DOHH2 (cell line): ENCODE measurements around the gene DENND1B.
"Not testable (repeated sequence)": the region's sequence is repeated elsewhere in the genome, so short reads cannot be mapped to it uniquely, and the experiment has no call there.

Source experiments
- EZH2phosphoT487 ChIP-seq: fragments of 200-600 bp; sonication (generic); IDR thresholded peaks from 2 replicates; pipeline ENCODE4 v1.6.1; 2017; ENCODE audit warnings: borderline replicate concordance, mild to moderate bottlenecking, antibody characterized with exemption, low read length, moderate library complexity, mixed read lengths
- TF ChIP-seq, protein P1 (sequence below): fragments of 200-600 bp; sonication (generic); IDR thresholded peaks from one replicate; pipeline ENCODE4 v1.5.1; 2014; ENCODE audit warnings: antibody characterized with exemption, mild to moderate bottlenecking, low read depth, low read length; ENCODE audit not compliant: poor library complexity, severe bottlenecking

DNA sequence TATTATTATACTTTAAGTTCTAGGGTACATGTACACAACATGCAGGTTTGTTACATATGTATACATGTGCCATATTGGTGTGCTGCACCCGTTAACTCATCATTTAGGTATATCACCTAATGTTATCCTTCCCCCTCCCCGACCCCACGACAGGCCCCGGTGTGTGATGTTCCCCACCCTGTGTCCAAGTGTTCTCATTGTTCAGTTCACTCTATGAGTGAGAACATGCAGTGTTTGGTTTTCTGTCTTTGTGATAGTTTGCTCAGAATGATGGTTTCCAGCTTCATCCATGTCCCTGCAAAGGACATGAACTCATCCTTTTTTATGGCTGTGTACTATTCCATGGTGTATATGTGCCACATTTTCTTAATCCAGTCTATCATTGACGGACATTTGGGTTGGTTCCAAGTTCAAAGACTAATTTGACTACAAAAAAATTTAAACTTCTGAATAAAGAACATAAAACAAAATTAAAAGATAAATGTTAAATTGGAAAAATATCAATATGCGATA is 22.6 kb downstream of the DENND1B start:
- TF ChIP-seq, protein P1, sequence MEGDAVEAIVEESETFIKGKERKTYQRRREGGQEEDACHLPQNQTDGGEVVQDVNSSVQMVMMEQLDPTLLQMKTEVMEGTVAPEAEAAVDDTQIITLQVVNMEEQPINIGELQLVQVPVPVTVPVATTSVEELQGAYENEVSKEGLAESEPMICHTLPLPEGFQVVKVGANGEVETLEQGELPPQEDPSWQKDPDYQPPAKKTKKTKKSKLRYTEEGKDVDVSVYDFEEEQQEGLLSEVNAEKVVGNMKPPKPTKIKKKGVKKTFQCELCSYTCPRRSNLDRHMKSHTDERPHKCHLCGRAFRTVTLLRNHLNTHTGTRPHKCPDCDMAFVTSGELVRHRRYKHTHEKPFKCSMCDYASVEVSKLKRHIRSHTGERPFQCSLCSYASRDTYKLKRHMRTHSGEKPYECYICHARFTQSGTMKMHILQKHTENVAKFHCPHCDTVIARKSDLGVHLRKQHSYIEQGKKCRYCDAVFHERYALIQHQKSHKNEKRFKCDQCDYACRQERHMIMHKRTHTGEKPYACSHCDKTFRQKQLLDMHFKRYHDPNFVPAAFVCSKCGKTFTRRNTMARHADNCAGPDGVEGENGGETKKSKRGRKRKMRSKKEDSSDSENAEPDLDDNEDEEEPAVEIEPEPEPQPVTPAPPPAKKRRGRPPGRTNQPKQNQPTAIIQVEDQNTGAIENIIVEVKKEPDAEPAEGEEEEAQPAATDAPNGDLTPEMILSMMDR, result not testable (repeated sequence)
- not testable (repeated sequence) for TF ChIP-seq EZH2phosphoT487
